Forelimb muscle (tissue), 1 donor: ENCODE measurements around the gene LSMEM2. TPM values are rescaled to one million over a fixed set of nuclear protein-coding genes. Genes with fewer than 3 reads are reported as not detected.

Experiments used
- polyA plus RNA-seq: library from polyadenylated mRNA; unstranded; fragments of 120-200 nt; gene quantifications from one replicate; pipeline ENCODE4 v1.2.1, GENCODE V29; 2013; ENCODE audit not compliant: insufficient read length

The LSMEM2 gene
- polyA plus RNA-seq, 1 donor: 41.6 TPM

Other genes starting within 250 kb of the LSMEM2 start
- 171 TPM for gene RBM5, start 190.2 kb upstream of the LSMEM2 start, polyA plus RNA-seq
- 9.0 TPM for gene SEMA3F, start 123.8 kb upstream of the LSMEM2 start, polyA plus RNA-seq
- gene GNAT1, start 87.5 kb upstream of the LSMEM2 start, polyA plus RNA-seq: not detected
- gene SLC38A3, start 73.8 kb upstream of the LSMEM2 start, polyA plus RNA-seq: 3.9 TPM
- gene GNAI2, start 42.9 kb upstream of the LSMEM2 start, polyA plus RNA-seq: 158 TPM
- gene SEMA3B, start 9.9 kb upstream of the LSMEM2 start, polyA plus RNA-seq: 36.7 TPM
- 46.2 TPM for gene IFRD2, start 13.3 kb downstream of the LSMEM2 start, polyA plus RNA-seq
- 2.3 TPM for gene HYAL3, start 20.3 kb downstream of the LSMEM2 start, polyA plus RNA-seq
- 6.3 TPM for gene NAA80, start 20.3 kb downstream of the LSMEM2 start, polyA plus RNA-seq
- 1.7 TPM for gene HYAL1, start 24.5 kb downstream of the LSMEM2 start, polyA plus RNA-seq
- gene HYAL2, start 43.7 kb downstream of the LSMEM2 start, polyA plus RNA-seq: 39.7 TPM
- gene TUSC2, start 49.1 kb downstream of the LSMEM2 start, polyA plus RNA-seq: 16.4 TPM
- gene RASSF1, start 61.7 kb downstream of the LSMEM2 start, polyA plus RNA-seq: 32.8 TPM
- gene ZMYND10, start 66.6 kb downstream of the LSMEM2 start, polyA plus RNA-seq: 1.1 TPM
- gene NPRL2, start 71.7 kb downstream of the LSMEM2 start, polyA plus RNA-seq: 19.6 TPM
- 5.2 TPM for gene CYB561D2, start 71.8 kb downstream of the LSMEM2 start, polyA plus RNA-seq
- 23.3 TPM for gene TMEM115, start 80.4 kb downstream of the LSMEM2 start, polyA plus RNA-seq
- gene CACNA2D2, start 224.5 kb downstream of the LSMEM2 start, polyA plus RNA-seq: 4.3 TPM